HG03442 (cell line): ENCODE results near the gene NOM1.
"Not testable (repeated sequence)": the region's sequence is repeated elsewhere in the genome, so short reads cannot be mapped to it uniquely, and the experiment has no call there.

Experiments
- ATAC-seq: cut with Tn5 transposase; IDR thresholded peaks from one replicate; pipeline ENCODE4 v1.9.1; 2021; ENCODE audit warnings: mild to moderate bottlenecking, moderate library complexity; ENCODE audit not compliant: unreplicated experiment

Gene NOM1

GRCh38 chr7:156936766-156937165 lies 12.7 kb upstream of the NOM1 start:
- not testable (repeated sequence) for ATAC-seq

GRCh38 chr7:156940421-156941122 lies 8.9 kb upstream of the NOM1 start:
- ATAC-seq: no peak

DNA sequence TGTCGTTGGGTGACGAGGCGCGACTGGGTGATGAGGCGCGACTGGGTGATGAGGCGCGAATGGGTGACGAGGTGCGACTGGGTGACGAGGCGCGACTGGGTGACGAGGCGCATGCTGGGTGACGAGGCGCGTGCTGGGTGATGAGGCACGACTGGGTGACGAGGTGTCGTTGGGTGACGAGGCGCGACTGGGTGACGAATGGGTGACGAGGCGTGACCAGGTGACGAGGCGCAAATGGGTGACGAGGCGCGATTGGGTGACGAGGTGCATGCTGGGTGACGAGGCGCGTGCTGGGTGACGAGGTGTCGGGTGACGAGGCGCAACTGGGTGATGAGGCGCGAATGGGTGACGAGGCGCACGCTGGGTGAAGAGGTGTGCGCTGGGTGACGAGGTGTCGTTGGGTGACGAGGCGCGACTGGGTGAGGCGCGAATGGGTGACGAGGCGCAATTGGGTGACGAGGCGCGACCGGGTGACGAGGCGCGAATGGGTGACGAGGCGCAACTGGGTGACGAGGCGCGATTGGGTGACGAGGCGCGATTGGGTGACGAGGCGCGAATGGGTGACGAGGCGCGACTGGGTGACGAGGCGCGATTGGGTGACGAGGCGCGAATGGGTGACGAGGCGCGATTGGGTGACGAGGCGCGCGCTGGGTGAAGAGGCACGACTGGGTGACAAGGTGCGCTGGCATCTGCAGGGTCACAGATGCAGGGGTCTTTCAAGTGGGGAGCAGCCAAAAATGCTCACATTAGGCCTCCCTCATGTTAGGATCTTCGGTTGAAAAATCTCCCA lies 7.9 kb upstream of the NOM1 start:
- no peak for ATAC-seq

GRCh38 chr7:156942708-156943090 lies 6.8 kb upstream of the NOM1 start:
- no peak for ATAC-seq

DNA sequence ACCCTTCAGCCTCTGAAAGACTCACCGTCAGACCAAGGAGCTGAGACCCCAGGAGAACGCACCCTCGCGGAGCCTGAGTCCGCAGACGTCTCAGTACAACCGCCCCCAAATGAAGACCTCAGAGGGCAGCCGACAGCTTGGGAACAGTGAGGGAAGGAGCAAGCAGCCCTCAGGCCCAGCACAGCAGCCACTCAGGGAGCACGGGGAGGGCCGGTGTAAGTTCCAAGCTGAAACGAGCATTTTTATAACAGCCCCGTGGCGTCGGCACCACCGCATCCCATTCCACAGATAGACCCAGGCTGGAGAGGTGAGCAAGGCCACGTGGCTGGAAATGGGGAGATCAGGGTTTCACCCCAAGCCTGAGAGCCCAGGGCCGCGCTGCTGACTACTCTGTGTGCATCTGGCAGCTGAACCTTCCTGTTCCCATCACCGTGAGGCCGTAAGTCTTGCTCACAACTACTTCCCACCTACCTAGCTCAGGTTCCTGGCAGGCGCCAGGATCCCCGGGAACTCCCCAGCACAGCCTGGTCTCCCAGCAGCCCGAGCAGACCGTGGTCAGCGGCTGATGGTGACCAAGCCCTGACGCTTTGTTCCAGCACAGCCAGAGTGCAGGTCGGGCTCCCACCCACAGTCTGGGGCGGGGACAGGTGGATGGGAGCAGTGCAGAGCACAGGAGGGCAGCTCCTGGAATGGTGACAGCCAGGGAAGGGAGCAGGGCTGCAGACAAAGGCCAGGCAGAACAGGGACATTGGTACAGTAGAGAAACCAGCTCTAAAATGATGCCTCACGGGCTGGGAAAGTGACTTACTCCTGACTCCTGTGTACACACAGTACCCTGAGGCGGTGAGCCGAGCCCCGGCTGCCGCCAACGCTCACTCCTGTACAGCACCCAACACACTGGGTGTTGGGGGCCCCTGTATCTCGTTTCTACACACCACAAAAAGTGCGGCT lies 6.1 kb upstream of the NOM1 start:
- ATAC-seq: peak; percentile 52

DNA sequence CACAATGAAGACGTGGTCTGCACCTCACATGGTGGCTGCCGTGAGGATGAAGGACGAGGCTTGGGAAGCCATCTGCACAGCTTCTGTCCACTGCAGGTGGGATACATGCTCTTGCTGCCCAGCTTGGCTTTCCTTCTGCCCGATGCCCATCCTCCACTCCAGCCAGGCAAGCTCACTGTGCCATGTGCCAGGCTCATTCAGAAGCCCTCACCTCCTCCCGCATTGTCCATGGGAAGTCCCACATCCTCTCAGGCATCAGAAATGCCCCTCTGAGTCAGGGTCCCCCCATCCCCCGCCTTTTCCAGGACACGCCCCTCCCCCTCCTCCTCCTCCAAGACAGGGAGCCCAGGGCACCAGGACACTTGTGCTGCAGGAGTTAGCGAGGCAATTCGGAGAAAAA lies 4.6 kb upstream of the NOM1 start:
- ATAC-seq: no peak

- ATAC-seq: no peak
Observed at GRCh38 chr7:156947120-156947843, 2.2 kb upstream of the NOM1 start.

- no peak for ATAC-seq
Observed at GRCh38 chr7:156948361-156948760, 1.2 kb upstream of the NOM1 start.

GRCh38 chr7:156950381-156950858 lies 908 bp downstream of the NOM1 start:
- no peak for ATAC-seq

- ATAC-seq: not testable (repeated sequence)
Observed at GRCh38 chr7:156953215-156953614, 3.7 kb downstream of the NOM1 start.

DNA sequence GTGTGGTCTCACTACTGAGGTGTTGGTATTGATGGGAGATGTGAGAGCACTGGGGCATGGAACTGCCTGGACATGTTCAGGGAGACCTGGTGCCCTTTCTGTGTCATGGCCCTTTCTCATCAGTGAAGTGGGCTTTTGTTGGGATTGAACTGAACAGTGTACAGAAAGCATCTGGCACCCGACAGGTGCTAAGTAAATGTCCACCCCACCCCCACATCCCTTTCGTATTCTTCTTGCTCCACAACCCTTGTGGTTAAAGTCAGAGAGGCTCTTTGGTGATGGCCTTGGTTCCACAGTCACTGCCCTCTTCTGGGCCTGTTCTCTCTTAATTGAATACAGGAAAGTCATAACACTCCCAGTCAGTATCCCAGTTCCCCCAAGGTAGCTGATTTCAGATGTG lies 5.4 kb downstream of the NOM1 start:
- ATAC-seq: no peak

GRCh38 chr7:156956727-156957126 lies 7.2 kb downstream of the NOM1 start:
- ATAC-seq: no peak

GRCh38 chr7:156962145-156962544 lies 12.6 kb downstream of the NOM1 start:
- no peak for ATAC-seq

DNA sequence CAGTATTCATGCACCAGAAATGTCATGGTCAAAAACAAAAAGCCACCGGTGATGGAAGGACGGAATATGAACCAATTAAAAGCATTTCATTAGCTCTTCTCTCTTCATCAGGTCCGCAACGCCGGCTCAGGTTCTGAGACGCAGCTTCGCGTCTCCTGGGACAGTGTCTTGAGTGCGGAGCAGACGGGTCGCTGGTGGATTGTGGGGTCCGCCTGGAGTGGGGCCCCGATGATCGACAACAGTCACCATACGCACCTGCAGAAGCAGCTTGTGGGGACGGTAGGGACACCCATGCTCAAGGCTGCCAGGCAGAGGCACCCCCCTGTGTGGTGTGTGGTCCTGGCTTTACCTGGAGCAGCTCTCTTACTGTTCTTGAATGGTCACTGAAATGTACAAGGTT lies 13.4 kb downstream of the NOM1 start:
- no peak for ATAC-seq

GRCh38 chr7:156963472-156963871 lies 14.0 kb downstream of the NOM1 start:
- no peak for ATAC-seq

DNA sequence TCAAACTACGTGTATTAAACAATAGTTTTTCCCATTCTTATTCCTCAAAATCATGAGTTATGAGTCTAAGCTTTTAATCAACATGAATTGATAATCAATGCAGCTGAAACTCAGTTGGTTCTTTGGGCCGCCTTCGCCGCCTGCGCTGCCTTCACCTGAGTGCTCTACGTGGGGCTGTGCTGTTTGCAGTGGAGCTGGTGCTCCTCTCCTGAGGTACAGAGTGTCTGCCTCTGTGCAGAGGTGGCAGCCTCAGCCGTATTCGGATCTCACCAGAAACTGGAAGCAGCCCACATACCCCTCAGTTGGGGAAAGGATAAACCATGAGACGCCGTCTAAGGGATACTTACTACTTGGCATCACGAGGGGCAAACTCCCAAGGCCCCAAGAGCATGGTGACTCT lies 15.5 kb downstream of the NOM1 start:
- ATAC-seq: no peak

DNA sequence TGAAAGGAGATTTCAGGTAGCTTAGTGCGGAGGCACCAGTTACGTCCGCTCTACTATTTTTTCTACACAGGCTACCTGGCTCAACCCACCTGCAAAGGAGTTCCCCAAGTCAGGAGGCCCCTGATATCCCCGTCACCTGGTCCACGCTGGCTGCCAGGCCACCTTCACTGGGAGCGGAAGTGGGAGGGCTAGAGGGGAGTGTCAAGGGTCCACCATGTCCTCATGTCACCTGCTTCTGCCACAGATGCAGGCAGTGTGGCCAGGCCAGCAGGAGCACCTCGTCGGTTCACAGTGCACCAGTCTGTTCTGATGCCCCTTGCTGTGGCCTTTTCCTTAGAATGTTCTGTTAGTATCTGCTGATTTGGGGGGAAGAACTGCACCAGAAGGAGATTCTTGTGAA lies 16.9 kb downstream of the NOM1 start:
- no peak for ATAC-seq

DNA sequence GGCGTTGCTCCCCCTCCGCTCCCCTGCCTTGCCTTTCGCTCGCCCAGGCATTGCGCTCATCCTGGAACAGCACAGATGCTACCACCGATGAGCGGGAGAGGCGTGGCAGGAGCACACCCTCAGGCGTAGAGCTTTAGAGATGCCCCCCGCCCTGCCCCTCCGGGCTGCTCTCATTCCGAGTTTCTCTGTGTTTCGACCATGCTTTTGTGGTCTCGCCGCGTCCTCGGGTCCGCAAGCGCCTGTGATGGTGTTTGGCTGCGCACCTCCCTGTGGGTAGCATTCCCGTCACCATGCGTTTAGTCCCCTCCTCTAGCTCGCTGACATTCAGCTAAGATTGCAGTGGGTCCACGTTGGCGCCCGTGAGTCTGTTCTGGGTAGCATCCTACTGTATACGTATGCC lies 18.7 kb downstream of the NOM1 start:
- ATAC-seq: no peak

DNA sequence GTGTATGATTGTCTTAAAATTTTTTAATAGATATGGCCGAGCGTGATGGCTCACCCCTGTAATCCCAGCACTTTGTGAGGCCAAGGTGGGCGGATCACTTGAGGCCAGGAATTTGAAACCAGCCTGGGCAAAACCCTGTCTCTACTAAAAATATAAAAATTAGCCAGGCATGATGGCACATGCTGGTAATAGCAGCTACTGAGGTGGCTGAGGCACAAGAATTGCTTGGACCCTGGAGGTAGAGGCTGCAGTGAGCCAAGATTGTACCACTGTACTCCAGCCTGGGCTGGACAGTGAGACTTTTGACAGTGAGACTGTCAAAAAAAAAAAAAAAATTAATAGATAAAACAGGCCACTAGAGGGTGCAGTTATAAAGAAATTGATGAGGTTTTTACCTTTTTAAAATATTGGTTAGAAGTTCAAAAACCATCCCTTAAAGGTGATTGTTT lies 20.5 kb downstream of the NOM1 start:
- ATAC-seq: no peak

DNA sequence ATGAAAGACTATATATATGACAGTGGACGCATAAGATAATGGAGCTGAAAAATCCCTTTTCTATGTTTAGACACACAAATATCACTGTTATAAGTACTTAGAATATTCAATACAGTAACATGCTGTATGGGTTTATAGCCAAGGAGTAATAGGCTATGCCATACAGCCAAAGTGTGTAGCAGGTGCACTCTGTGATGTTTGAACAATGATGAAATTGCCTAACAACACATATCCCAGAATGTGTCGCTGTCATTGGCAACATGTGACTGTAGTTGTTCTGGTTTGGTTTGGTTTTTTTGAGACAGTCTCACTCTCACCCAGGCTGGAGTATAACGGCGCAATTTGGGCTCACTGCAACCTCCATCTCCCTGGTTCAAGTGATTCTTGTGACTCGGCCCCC lies 26.1 kb downstream of the NOM1 start:
- no peak for ATAC-seq
